HEK293 (cell line): ENCODE measurements around the gene PLK1.
"Not testable (repeated sequence)": the region's sequence is repeated elsewhere in the genome, so short reads cannot be mapped to it uniquely, and the experiment has no call there.

ENCODE experiments used
- CTCF ChIA-PET: fragments of 350-600 bp; formaldehyde crosslinking; extraction: SDS; loops from one replicate; lab custom pipeline; 2021; ENCODE audit warnings: antibody characterized with exemption; lab: Yijun Ruan, JAX
- POLR2A ChIA-PET: fragments of 300-600 bp; formaldehyde crosslinking; extraction: SDS; loops from one replicate; lab custom pipeline; 2020; ENCODE audit warnings: antibody characterized with exemption, inconsistent platforms; lab: Yijun Ruan, JAX
- H3K27ac ChIP-seq: fragments of 200-500 bp; sonication (Bioruptor generic); 2 replicates; pipeline ENCODE4 v1.5.1; 2014; ENCODE audit warnings: low read depth, low read length, control low read depth, inconsistent platforms; ENCODE audit errors: extremely low read depth
- H3K36me3 ChIP-seq, 2 experiments: fragments of 200-500 bp in 1 of 2; sonication (Bioruptor generic) in 1 of 2; 1 replicate in 1 of 2; 2 replicates in 1 of 2; pipeline ENCODE4 v1.5.1; 2014 to 2017; ENCODE audit warnings: inconsistent platforms in 2 of 2, low read length in 2 of 2; ENCODE audit not compliant: control insufficient read depth in 2 of 2, insufficient read depth in 1 of 2
- H3K4me1 ChIP-seq: fragments of 200-500 bp; sonication (Bioruptor generic); 2 replicates; pipeline ENCODE4 v1.5.1; 2014; ENCODE audit warnings: mild to moderate bottlenecking, low read length, inconsistent platforms; ENCODE audit not compliant: control insufficient read depth, insufficient read depth
- H3K4me3 ChIP-seq: 2 replicates; pipeline ENCODE4 v1.5.1; 2011; ENCODE audit warnings: low read depth, mild to moderate bottlenecking, control low read depth, low read length, moderate library complexity
- H3K9me3 ChIP-seq: fragments of 200-500 bp; sonication (Bioruptor generic); 2 replicates; pipeline ENCODE4 v1.5.1; 2014; ENCODE audit warnings: low read depth, low read length, inconsistent platforms; ENCODE audit not compliant: control insufficient read depth, insufficient read depth
- ELK4 ChIP-seq: IDR thresholded peaks from 2 replicates; pipeline ENCODE4 v1.6.1; 2011; ENCODE audit warnings: mild to moderate bottlenecking, low read depth, low read length, borderline replicate concordance
- KLF1 ChIP-seq: fragments of 450-650 bp; formaldehyde crosslinking; IDR thresholded peaks from 2 replicates; pipeline ENCODE4 v1.5.1; 2016; ENCODE audit warnings: missing biosample characterization, missing genetic modification characterization
- KLF16 ChIP-seq: fragments of 450-650 bp; formaldehyde crosslinking; IDR thresholded peaks from 2 replicates; pipeline ENCODE4 v1.5.1; 2017; ENCODE audit warnings: missing biosample characterization, missing genetic modification characterization
- SETDB1 ChIP-seq: IDR thresholded peaks from one replicate; pipeline ENCODE4 v1.6.1; 2017; ENCODE audit warnings: mild to moderate bottlenecking, low read length, moderate library complexity, mixed read lengths; ENCODE audit not compliant: insufficient read length
- TSHZ1 ChIP-seq: fragments of 450-650 bp; formaldehyde crosslinking; IDR thresholded peaks from 2 replicates; pipeline ENCODE4 v1.5.1; 2016; ENCODE audit warnings: missing biosample characterization, missing genetic modification characterization, borderline replicate concordance
- ZNF157 ChIP-seq: fragments of 450-650 bp; formaldehyde crosslinking; IDR thresholded peaks from 2 replicates; pipeline ENCODE4 v1.5.1; 2016; ENCODE audit warnings: missing biosample characterization, missing genetic modification characterization
- ZNF202 ChIP-seq: fragments of 450-650 bp; formaldehyde crosslinking; IDR thresholded peaks from 2 replicates; pipeline ENCODE4 v1.5.1; 2016; ENCODE audit warnings: missing biosample characterization, missing genetic modification characterization, borderline replicate concordance
- ZNF223 ChIP-seq: fragments of 450-650 bp; formaldehyde crosslinking; IDR thresholded peaks from 2 replicates; pipeline ENCODE4 v1.5.1; 2016; ENCODE audit warnings: missing biosample characterization, missing genetic modification characterization
- ZNF23 ChIP-seq: fragments of 450-650 bp; formaldehyde crosslinking; IDR thresholded peaks from 2 replicates; pipeline ENCODE4 v1.5.1; 2016; ENCODE audit warnings: missing biosample characterization, missing genetic modification characterization, borderline replicate concordance
- ZNF280C ChIP-seq: fragments of 450-650 bp; formaldehyde crosslinking; IDR thresholded peaks from 2 replicates; pipeline ENCODE4 v1.5.1; 2016; ENCODE audit warnings: missing biosample characterization, missing genetic modification characterization
- ZNF302 ChIP-seq: fragments of 450-650 bp; formaldehyde crosslinking; IDR thresholded peaks from 2 replicates; pipeline ENCODE4 v1.5.1; 2016; ENCODE audit warnings: missing biosample characterization, missing genetic modification characterization, low read depth
- ZNF311 ChIP-seq: fragments of 450-650 bp; formaldehyde crosslinking; IDR thresholded peaks from 2 replicates; pipeline ENCODE4 v1.5.1; 2017; ENCODE audit warnings: missing biosample characterization, missing genetic modification characterization, borderline replicate concordance
- ZNF398 ChIP-seq: fragments of 450-650 bp; formaldehyde crosslinking; IDR thresholded peaks from 2 replicates; pipeline ENCODE4 v1.5.1; 2017; ENCODE audit warnings: missing biosample characterization, missing genetic modification characterization
- ZNF624 ChIP-seq: fragments of 450-650 bp; formaldehyde crosslinking; IDR thresholded peaks from 2 replicates; pipeline ENCODE4 v1.5.1; 2017; ENCODE audit warnings: missing biosample characterization, missing genetic modification characterization
- ZNF654 ChIP-seq: fragments of 450-650 bp; formaldehyde crosslinking; IDR thresholded peaks from 2 replicates; pipeline ENCODE4 v1.5.1; 2016; ENCODE audit warnings: low read depth, missing biosample characterization, missing genetic modification characterization
- ZNF658 ChIP-seq: fragments of 450-650 bp; formaldehyde crosslinking; IDR thresholded peaks from 2 replicates; pipeline ENCODE4; 2016; ENCODE audit warnings: missing biosample characterization, missing genetic modification characterization
- ZNF670 ChIP-seq: fragments of 450-650 bp; formaldehyde crosslinking; IDR thresholded peaks from 2 replicates; pipeline ENCODE4 v1.5.1; 2016; ENCODE audit warnings: missing biosample characterization, missing genetic modification characterization, low read depth
- ZNF768 ChIP-seq: fragments of 450-650 bp; formaldehyde crosslinking; IDR thresholded peaks from 2 replicates; pipeline ENCODE4 v1.5.1; 2018; ENCODE audit warnings: missing biosample characterization, mild to moderate bottlenecking, missing genetic modification characterization
- ZNF785 ChIP-seq: fragments of 450-650 bp; formaldehyde crosslinking; IDR thresholded peaks from 2 replicates; pipeline ENCODE4 v1.5.1; 2016; ENCODE audit warnings: missing biosample characterization, missing genetic modification characterization

PLK1 gene

GRCh38 chr16:23722613-23723240 lies 44.0 kb downstream of the PLK1 start:
- H3K4me1 ChIP-seq, H3K9me3 ChIP-seq, CTCF ChIA-PET, H3K36me3 ChIP-seq, POLR2A ChIA-PET, H3K27ac ChIP-seq, H3K4me3 ChIP-seq: not testable (repeated sequence)
- TF ChIP-seq SETDB1 = peak; percentile 42

GRCh38 chr16:23724096-23724784 lies 45.6 kb downstream of the PLK1 start:
- Histone ChIP-seq H3K4me3 (no peak overlapping the region), H3K27ac (no peak overlapping the region), H3K4me1 (no peaks in the 10 kb centered on the region), H3K36me3 (no peaks in the 10 kb centered on the region), H3K9me3 (no peaks in the 10 kb centered on the region)
- no peak for TF ChIP-seq ZNF223 (tag by site-specific recombination)
- no peak for TF ChIP-seq ZNF768 (tag by site-specific recombination)
- no peak for TF ChIP-seq ELK4
- TF ChIP-seq ZNF398 (tag by site-specific recombination) = no peak
- TF ChIP-seq ZNF624 = no peak
- TF ChIP-seq TSHZ1 = no peak
- TF ChIP-seq ZNF670 (tag by site-specific recombination) = no peak
- no peak for TF ChIP-seq ZNF311 (tag by site-specific recombination)
- ChIA-PET POLR2A (no interaction called here), CTCF (no interaction called here)

- Histone ChIP-seq H3K4me3 (no peak overlapping the region), H3K36me3 (no peaks in the 10 kb centered on the region), H3K4me1 (no peaks in the 10 kb centered on the region), H3K9me3 (no peaks in the 10 kb centered on the region), H3K27ac (no peak overlapping the region)
- POLR2A ChIA-PET = no interaction called here
- CTCF ChIA-PET = no interaction called here
- TF ChIP-seq ZNF202 (tag by site-specific recombination) = no peak
- no peak for TF ChIP-seq ZNF302
- no peak for TF ChIP-seq ZNF658 (tag by site-specific recombination)
- TF ChIP-seq ZNF23 (tag by site-specific recombination) = no peak
- TF ChIP-seq ZNF157 (tag by site-specific recombination) = no peak
- no peak for TF ChIP-seq ZNF654 (tag by site-specific recombination)
- TF ChIP-seq ZNF280C (tag by site-specific recombination) = no peak
- no peak for TF ChIP-seq KLF16 (tag by site-specific recombination)
- no peak for TF ChIP-seq ZNF785 (tag by site-specific recombination)
- no peak for TF ChIP-seq KLF1 (tag by site-specific recombination)
Observed at GRCh38 chr16:23724785-23725131, 46.1 kb downstream of the PLK1 start.
